Activated CD4-positive, alpha-beta memory T cell treated with anti-CD3 and anti-CD28 coated beads, Interleukin-2, amount 10 ng/mL, durations not matched to agents 7 days and 5 days (primary cell): ENCODE results near the gene DIS3L2. TPM values are rescaled to one million over a fixed set of nuclear protein-coding genes. Genes with fewer than 3 reads are reported as not detected.
"Not testable (repeated sequence)": the region's sequence is repeated elsewhere in the genome, so short reads cannot be mapped to it uniquely, and the experiment has no call there.

Experiments used
- CTCF ChIA-PET: fragments of 350-600 bp; sonication (Branson Sonifier 250); formaldehyde crosslinking; loops from one replicate; lab custom pipeline; 2021; ENCODE audit warnings: antibody characterized with exemption, inconsistent platforms; lab: Charles Lee
- POLR2A ChIA-PET: fragments of 350-600 bp; sonication (Branson Sonifier 250); formaldehyde crosslinking; loops from one replicate; lab custom pipeline; 2021; ENCODE audit warnings: antibody characterized with exemption; lab: Charles Lee
- DNase-seq: peaks from one replicate; pipeline ENCODE4 v3.0.0-alpha.2; 2020
- H3K27ac Mint-ChIP-seq: one replicate; pipeline ENCODE4 v1.8.0; 2021; ENCODE audit warnings: mild to moderate bottlenecking, mixed read lengths
- H3K27me3 Mint-ChIP-seq: one replicate; pipeline ENCODE4 v1.8.0; 2021; ENCODE audit warnings: mixed read lengths
- H3K36me3 Mint-ChIP-seq: one replicate; pipeline ENCODE4 v1.8.0; 2021; ENCODE audit warnings: low read depth, mixed read lengths
- H3K4me1 Mint-ChIP-seq: one replicate; pipeline ENCODE4 v1.8.0; 2021; ENCODE audit warnings: mixed read lengths
- H3K4me3 Mint-ChIP-seq: one replicate; pipeline ENCODE4 v1.8.0; 2021; ENCODE audit warnings: mild to moderate bottlenecking, mixed read lengths
- H3K9me3 Mint-ChIP-seq: one replicate; pipeline ENCODE4 v1.8.0; 2021; ENCODE audit warnings: mixed read lengths
- total RNA-seq, 2 experiments: library from RNA; stranded (reverse); gene quantifications; one replicate each; pipeline ENCODE4 v1.2.3, GENCODE V29; 2021

The DIS3L2 gene
- total RNA-seq, 2 experiments from 2014 or later = 25.8 to 30.6 TPM

- H3K36me3 Mint-ChIP-seq = peaks cover 26% of the 10 kb centered on the region
- DNase-seq = peak; percentile 53
- peaks cover 13% of the 10 kb centered on the region for H3K9me3 Mint-ChIP-seq
- CTCF ChIA-PET = interaction anchor here (1.0 to 3.2 kb wide), 8 partner anchors 10 to 20 kb away, joined by 3 to 18 read pairs (median 5); no protein-coding TSS in a partner anchor
- peak overlapping the region; percentile 83 for H3K27ac Mint-ChIP-seq
- H3K4me3 Mint-ChIP-seq = no peak overlapping the region
- H3K27me3 Mint-ChIP-seq = no peaks in the 10 kb centered on the region
- H3K4me1 Mint-ChIP-seq = peaks cover 53% of the 10 kb centered on the region
- POLR2A ChIA-PET = interaction anchor here (0.8 to 2.4 kb wide), 4 partner anchors 8 to 349 kb away, joined by 3 to 13 read pairs (median 4); partner anchors contain the start of gene DIS3L2
Measured at GRCh38 chr2:232310121-232310520, 348.6 kb downstream of the DIS3L2 start.

DNA sequence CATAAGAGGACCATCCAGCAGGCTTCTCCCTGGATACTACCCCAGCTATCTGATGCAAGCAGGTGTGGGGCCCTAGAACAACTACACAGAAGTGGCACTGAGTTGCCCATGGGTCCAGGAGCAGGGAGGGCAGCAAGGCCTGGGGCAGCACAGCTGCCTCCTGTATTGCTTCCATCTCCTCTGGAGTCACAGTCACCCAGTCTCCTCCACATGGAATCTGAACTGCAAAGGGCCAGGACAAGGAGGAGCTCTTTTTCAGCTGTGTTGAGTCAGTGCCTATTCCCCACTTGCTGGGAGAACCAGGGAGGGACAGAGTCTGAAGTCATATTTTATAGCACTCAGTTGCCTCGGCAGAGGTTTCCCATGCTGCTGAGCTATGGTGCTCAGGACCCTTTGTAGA is 349.2 kb downstream of the DIS3L2 start:
- Mint-ChIP-seq H3K27me3 (no peaks in the 10 kb centered on the region), H3K4me1 (peaks cover 58% of the 10 kb centered on the region), H3K9me3 (peaks cover 13% of the 10 kb centered on the region), H3K4me3 (no peak overlapping the region), H3K36me3 (peaks cover 28% of the 10 kb centered on the region), H3K27ac (peak overlapping the region; percentile 83)
- ChIA-PET POLR2A (interaction anchor here (1.5 to 2.4 kb wide), 3 partner anchors 9 to 349 kb away, joined by 3 to 13 read pairs (median 4); partner anchors contain the start of gene DIS3L2), CTCF (interaction anchor here (1.0 to 3.2 kb wide), 7 partner anchors 9 to 20 kb away, joined by 3 to 18 read pairs (median 5); no protein-coding TSS in a partner anchor)
- no peak for DNase-seq

GRCh38 chr2:232313645-232314044 is 352.1 kb downstream of the DIS3L2 start:
- peak overlapping the region; percentile 69 for H3K27ac Mint-ChIP-seq
- not testable (repeated sequence) for H3K4me3 Mint-ChIP-seq

DNA sequence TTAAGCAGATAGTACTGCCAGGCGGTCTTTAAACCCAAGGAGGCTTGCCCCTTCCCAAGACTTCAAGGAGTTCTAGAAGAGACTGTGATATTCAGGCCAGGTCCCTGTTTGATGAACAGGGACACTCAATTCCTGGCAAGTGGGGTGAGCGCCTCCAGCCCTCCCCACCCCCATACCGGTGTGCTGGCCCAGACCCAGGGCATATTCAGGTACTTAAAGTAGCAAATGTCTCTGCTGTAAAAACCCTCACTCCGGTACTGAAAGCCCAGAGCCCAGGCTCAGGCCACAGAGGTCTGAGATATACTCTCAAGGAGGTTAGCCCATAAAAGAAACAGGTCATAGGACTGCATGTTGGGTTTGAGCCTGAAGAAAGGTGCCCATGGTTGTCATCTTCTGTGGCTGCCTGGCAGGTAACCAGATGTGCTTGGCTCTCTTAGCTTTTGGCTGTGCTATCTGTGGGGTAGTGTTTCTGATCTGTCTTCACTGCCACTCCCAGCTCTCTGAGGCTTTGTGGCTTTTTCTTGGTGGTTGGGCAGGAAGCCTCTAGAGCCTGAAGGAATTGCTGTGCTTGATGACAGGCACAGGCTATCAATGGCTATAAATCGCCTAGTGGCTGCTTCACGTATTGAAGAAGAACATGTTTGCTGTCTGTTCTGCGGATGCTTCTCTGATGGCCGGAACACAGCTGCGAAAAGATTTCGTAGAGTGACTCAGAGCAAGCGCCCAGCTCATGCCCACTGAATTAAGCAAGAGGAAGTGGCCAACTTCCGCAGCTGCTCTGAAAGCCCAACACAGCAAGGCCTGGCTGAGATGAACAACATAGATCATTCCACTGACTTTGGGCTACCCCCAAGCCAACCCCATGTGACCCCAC is 353.8 kb downstream of the DIS3L2 start:
- peak overlapping the region; percentile 40 for H3K4me3 Mint-ChIP-seq
- peaks cover 79% of the 10 kb centered on the region for H3K4me1 Mint-ChIP-seq
- peak; percentile 89 for DNase-seq
- ChIA-PET CTCF (interaction anchor here (0.9 to 2.6 kb wide), 14 partner anchors 9 to 408 kb away, joined by 3 to 30 read pairs (median 4); no protein-coding TSS in a partner anchor), POLR2A (interaction anchor here (1.1 to 2.5 kb wide), 7 partner anchors 9 to 851 kb away, joined by 3 to 9 read pairs (median 6); partner anchors contain the start of genes DIS3L2, NCL and PTMA)
- peaks cover 28% of the 10 kb centered on the region for H3K36me3 Mint-ChIP-seq
- H3K27ac Mint-ChIP-seq = peak overlapping the region; percentile 91
- no peaks in the 10 kb centered on the region for H3K27me3 Mint-ChIP-seq
- peaks cover 13% of the 10 kb centered on the region for H3K9me3 Mint-ChIP-seq

More at GRCh38 chr2:232313645-232314044, 352.1 kb downstream of the DIS3L2 start:
- H3K27me3 Mint-ChIP-seq, CTCF ChIA-PET, DNase-seq: not testable (repeated sequence)
- peaks cover 28% of the 10 kb centered on the region for H3K36me3 Mint-ChIP-seq
- peaks cover 79% of the 10 kb centered on the region for H3K4me1 Mint-ChIP-seq
- H3K9me3 Mint-ChIP-seq = peaks cover 13% of the 10 kb centered on the region
- POLR2A ChIA-PET = interaction anchor here (2.5 kb wide), 1 partner anchor 24 kb away, joined by 8 read pairs; no protein-coding TSS in a partner anchor

- ChIA-PET CTCF (interaction anchor here (0.9 to 2.6 kb wide), 9 partner anchors 9 to 408 kb away, joined by 3 to 30 read pairs (median 5); no protein-coding TSS in a partner anchor), POLR2A (interaction anchor here (1.1 to 2.5 kb wide), 6 partner anchors 9 to 852 kb away, joined by 3 to 9 read pairs (median 6); partner anchors contain the start of genes DIS3L2, NCL and PTMA)
Measured at GRCh38 chr2:232315923-232316299, 354.4 kb downstream of the DIS3L2 start.

DNA sequence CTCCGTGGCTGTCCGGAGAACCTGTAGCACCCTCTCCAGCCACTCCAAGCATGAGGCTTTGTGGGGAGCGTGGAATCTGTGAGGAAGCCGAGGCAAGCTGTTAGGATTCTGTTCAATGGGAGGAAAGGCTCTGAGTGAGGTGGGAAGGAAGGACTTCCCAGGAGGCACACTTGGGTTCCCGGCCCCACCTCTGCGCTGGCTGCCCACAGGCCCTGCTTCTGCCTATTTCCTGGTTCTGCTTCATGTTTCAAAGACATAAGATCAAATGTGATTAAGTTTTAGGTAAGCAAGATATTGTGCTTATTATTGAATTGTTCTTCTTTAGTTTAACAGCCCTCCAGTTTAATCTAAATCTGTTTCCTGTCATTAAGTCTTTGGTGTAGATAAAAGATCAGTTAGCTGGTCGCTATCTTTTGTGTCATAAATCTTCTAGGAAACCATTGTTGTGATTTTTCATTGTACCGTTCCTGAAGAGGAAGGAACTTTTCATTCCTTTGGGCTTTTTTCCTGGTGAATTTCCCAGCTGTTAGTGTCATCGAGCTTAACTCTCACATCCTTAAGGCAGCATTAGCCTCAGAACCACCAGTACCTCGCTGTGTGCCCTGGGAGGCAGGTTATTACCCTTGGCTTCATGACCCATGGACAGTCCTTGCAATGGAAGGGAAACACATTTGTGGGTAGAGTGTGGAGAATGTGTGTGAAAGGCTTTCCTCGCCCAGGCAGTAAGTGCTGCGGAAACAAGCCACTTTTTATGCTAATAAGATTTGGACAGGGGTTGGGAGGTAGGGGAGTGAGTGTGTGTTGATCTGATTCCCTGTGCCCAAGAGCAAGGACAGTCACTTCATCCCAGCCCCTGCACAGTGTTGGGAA is 355.2 kb downstream of the DIS3L2 start:
- Mint-ChIP-seq H3K36me3 (peaks cover 27% of the 10 kb centered on the region), H3K4me1 (peaks cover 81% of the 10 kb centered on the region), H3K9me3 (peaks cover 12% of the 10 kb centered on the region), H3K27ac (peak overlapping the region; percentile 91), H3K4me3 (no peak overlapping the region), H3K27me3 (no peaks in the 10 kb centered on the region)
- POLR2A ChIA-PET = interaction anchor here (1.3 to 1.6 kb wide), 2 partner anchors 17 to 853 kb away, joined by 3 to 6 read pairs; partner anchors contain the start of gene NCL
- CTCF ChIA-PET = interaction anchor here (1.7 to 2.6 kb wide), 4 partner anchors 9 to 386 kb away, joined by 5 to 27 read pairs (median 6); no protein-coding TSS in a partner anchor
- DNase-seq = no peak

More at GRCh38 chr2:232315923-232316299, 354.4 kb downstream of the DIS3L2 start:
- DNase-seq = no peak
- Mint-ChIP-seq H3K27ac (peak overlapping the region; percentile 91), H3K4me1 (peaks cover 79% of the 10 kb centered on the region), H3K27me3 (no peaks in the 10 kb centered on the region), H3K36me3 (peaks cover 28% of the 10 kb centered on the region), H3K4me3 (peak overlapping the region; percentile 19), H3K9me3 (peaks cover 13% of the 10 kb centered on the region)

GRCh38 chr2:232318169-232318855 is 356.8 kb downstream of the DIS3L2 start:
- no peak overlapping the region for H3K4me3 Mint-ChIP-seq
- H3K27ac Mint-ChIP-seq = peak overlapping the region; percentile 31
- H3K27me3 Mint-ChIP-seq = no peaks in the 10 kb centered on the region
- ChIA-PET CTCF (interaction anchor here (2.2 kb wide), 1 partner anchor 26 kb away, joined by 7 read pairs; no protein-coding TSS in a partner anchor), POLR2A (no interaction called here)
- H3K9me3 Mint-ChIP-seq = peaks cover 4% of the 10 kb centered on the region
- DNase-seq = no peak
- peaks cover 14% of the 10 kb centered on the region for H3K36me3 Mint-ChIP-seq
- H3K4me1 Mint-ChIP-seq = peaks cover 86% of the 10 kb centered on the region

DNA sequence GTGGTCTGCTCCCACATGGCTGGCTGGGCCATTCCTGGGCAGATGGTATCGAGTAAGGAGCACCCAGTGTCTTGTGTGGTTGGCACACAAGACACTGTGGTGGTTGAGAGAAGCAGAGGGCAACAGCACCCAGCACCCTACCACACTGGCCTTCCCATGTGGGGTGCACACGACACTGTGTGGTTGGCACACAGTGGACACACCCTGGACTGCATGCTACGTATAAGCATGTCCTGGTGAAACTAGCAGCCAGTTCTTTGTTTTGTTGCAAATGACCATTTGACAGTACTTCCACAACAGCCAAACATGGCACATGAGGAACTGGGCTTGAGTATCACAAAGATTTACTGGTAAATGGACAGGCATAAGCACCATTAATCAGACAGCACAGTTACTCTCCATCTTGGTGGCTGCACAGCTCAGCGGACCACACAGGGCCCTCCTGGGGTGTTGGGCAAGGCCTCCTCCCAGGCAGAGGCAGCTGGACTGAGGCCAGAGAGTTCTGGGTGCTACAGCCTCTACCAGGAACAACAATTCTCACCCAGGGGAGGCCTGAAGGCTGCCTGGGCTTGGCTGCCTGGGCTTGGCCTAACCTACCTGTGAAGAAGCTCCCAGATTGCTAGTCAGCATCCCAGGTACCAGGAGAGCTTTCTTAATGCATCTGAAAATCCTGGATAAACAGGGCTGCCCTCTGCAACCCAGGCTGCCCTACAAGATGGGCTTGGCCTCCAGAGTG is 357.7 kb downstream of the DIS3L2 start:
- DNase-seq = no peak
- ChIA-PET POLR2A (interaction anchor here (2.8 kb wide), 1 partner anchor 9 kb away, joined by 13 read pairs; no protein-coding TSS in a partner anchor), CTCF (interaction anchor here (0.8 to 2.6 kb wide), 3 partner anchors 8 to 394 kb away, joined by 3 to 17 read pairs (median 4); no protein-coding TSS in a partner anchor)
- no peaks in the 10 kb centered on the region for H3K27me3 Mint-ChIP-seq
- peak overlapping the region; percentile 61 for H3K27ac Mint-ChIP-seq
- no peak overlapping the region for H3K4me3 Mint-ChIP-seq
- H3K4me1 Mint-ChIP-seq = peaks cover 78% of the 10 kb centered on the region
- no peaks in the 10 kb centered on the region for H3K9me3 Mint-ChIP-seq
- H3K36me3 Mint-ChIP-seq = peaks cover 9% of the 10 kb centered on the region

- H3K4me3 Mint-ChIP-seq = no peak overlapping the region
- peaks cover 2% of the 10 kb centered on the region for H3K36me3 Mint-ChIP-seq
- no peaks in the 10 kb centered on the region for H3K9me3 Mint-ChIP-seq
- peak overlapping the region; percentile 61 for H3K27ac Mint-ChIP-seq
- ChIA-PET CTCF (interaction anchor here (0.8 to 2.6 kb wide), 4 partner anchors 9 to 394 kb away, joined by 3 to 17 read pairs (median 4); no protein-coding TSS in a partner anchor), POLR2A (interaction anchor here (2.8 kb wide), 1 partner anchor 9 kb away, joined by 13 read pairs; no protein-coding TSS in a partner anchor)
- H3K27me3 Mint-ChIP-seq = no peaks in the 10 kb centered on the region
- peaks cover 71% of the 10 kb centered on the region for H3K4me1 Mint-ChIP-seq
- DNase-seq = no peak
Measured at GRCh38 chr2:232319803-232320442, 358.4 kb downstream of the DIS3L2 start.

DNA sequence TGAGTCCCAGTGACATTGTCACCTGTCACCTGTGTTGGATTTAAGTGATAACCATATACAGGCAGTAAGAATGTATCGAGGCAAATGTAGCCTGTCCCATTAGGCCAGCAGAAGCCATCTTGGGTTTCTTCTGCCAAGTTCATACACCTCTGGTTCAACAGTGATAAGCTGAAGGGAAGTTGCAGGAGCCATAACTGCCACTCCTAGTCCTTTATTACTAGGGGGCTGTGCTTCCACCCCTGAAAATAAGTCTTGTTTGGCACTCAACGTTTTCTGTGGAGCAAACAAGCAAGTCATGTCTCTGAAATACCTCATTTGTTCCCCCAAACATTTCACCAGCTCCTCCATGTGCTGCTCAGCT is 358.9 kb downstream of the DIS3L2 start:
- H3K4me3 Mint-ChIP-seq = no peak overlapping the region
- ChIA-PET CTCF (interaction anchor here (1.1 to 2.6 kb wide), 4 partner anchors 9 to 28 kb away, joined by 3 to 17 read pairs (median 4); no protein-coding TSS in a partner anchor), POLR2A (interaction anchor here (2.8 kb wide), 1 partner anchor 10 kb away, joined by 13 read pairs; no protein-coding TSS in a partner anchor)
- H3K4me1 Mint-ChIP-seq = peaks cover 66% of the 10 kb centered on the region
- DNase-seq = no peak
- H3K27ac Mint-ChIP-seq = peak overlapping the region; percentile 44
- peaks cover under 1% of the 10 kb centered on the region for H3K36me3 Mint-ChIP-seq
- H3K9me3 Mint-ChIP-seq = no peaks in the 10 kb centered on the region
- no peaks in the 10 kb centered on the region for H3K27me3 Mint-ChIP-seq
